Measurements from ENCODE around the gene FBLN1. TPM values are rescaled to one million over a fixed set of nuclear protein-coding genes. Genes with fewer than 3 reads are reported as not detected.

Gene FBLN1
- polyA plus RNA-seq, 1 experiment, result 241 TPM

GRCh38 chr22:45584121-45584570, 81.5 kb downstream of the FBLN1 start:
- H3K27me3 ChIP-seq (ENCODE audit: control insufficient read depth, insufficient read depth, low read length), result no peaks in the 10 kb centered on the region
- CTCF ChIA-PET, result interaction anchor here (1.1 kb wide), 1 partner anchor 410 kb away, joined by 3 read pairs; no protein-coding TSS in a partner anchor

GRCh38 chr22:45584621-45585436, 82.1 kb downstream of the FBLN1 start:
- no peaks in the 10 kb centered on the region for H3K27me3 ChIP-seq (ENCODE audit: control insufficient read depth, insufficient read depth, low read length)
- no peak for DNase-seq (ENCODE audit: low read depth, low spot score)
- ChIA-PET POLR2A (no interaction called here), CTCF (interaction anchor here (1.1 kb wide), 1 partner anchor 410 kb away, joined by 3 read pairs; no protein-coding TSS in a partner anchor)
- H3K9me3 ChIP-seq (ENCODE audit: control insufficient read depth, insufficient read depth, low read length), result no peaks in the 10 kb centered on the region
- no peak for TF ChIP-seq CTCF (IDR thresholded peaks at IDR 0.05; ENCODE audit: low read depth, low read length)
- peak overlapping the region; percentile 31 for H3K27ac ChIP-seq (ENCODE audit: low read depth, low read length)
- H3K4me3 ChIP-seq (ENCODE audit: low read depth, low read length), result no peak overlapping the region

More at GRCh38 chr22:45584121-45584570, 81.5 kb downstream of the FBLN1 start:
- DNase-seq (ENCODE audit: low read depth, low spot score), result peak; percentile 8
- POLR2A ChIA-PET, result no interaction called here
- H3K4me3 ChIP-seq (ENCODE audit: low read depth, low read length), result no peak overlapping the region
- no peak for TF ChIP-seq CTCF (IDR thresholded peaks at IDR 0.05; ENCODE audit: low read depth, low read length)
- H3K9me3 ChIP-seq (ENCODE audit: control insufficient read depth, insufficient read depth, low read length), result no peaks in the 10 kb centered on the region
- peak overlapping the region; percentile 31 for H3K27ac ChIP-seq (ENCODE audit: low read depth, low read length)

- TF ChIP-seq CTCF (IDR thresholded peaks at IDR 0.05; ENCODE audit: low read depth, low read length), result no peak
- Histone ChIP-seq H3K27ac (ENCODE audit: low read depth, low read length) (no peak overlapping the region), H3K4me3 (ENCODE audit: low read depth, low read length) (no peak overlapping the region), H3K27me3 (ENCODE audit: control insufficient read depth, insufficient read depth, low read length) (no peaks in the 10 kb centered on the region), H3K9me3 (ENCODE audit: control insufficient read depth, insufficient read depth, low read length) (no peaks in the 10 kb centered on the region)
- CTCF ChIA-PET, result no interaction called here
- no peak for DNase-seq (ENCODE audit: low read depth, low spot score)
- POLR2A ChIA-PET, result no interaction called here
Observed at GRCh38 chr22:45585437-45585755, 82.7 kb downstream of the FBLN1 start.

GRCh38 chr22:45585946-45586540, 83.4 kb downstream of the FBLN1 start:
- H3K27me3 ChIP-seq (ENCODE audit: control insufficient read depth, insufficient read depth, low read length), result no peaks in the 10 kb centered on the region
- H3K27ac ChIP-seq (ENCODE audit: low read depth, low read length), result no peak overlapping the region
- no peak for TF ChIP-seq CTCF (IDR thresholded peaks at IDR 0.05; ENCODE audit: low read depth, low read length)
- POLR2A ChIA-PET, result no interaction called here
- no peak overlapping the region for H3K4me3 ChIP-seq (ENCODE audit: low read depth, low read length)
- no peaks in the 10 kb centered on the region for H3K9me3 ChIP-seq (ENCODE audit: control insufficient read depth, insufficient read depth, low read length)
- CTCF ChIA-PET, result no interaction called here
- DNase-seq (ENCODE audit: low read depth, low spot score), result no peak

Measured in AG04450 (cell line).